Measurements from ENCODE around the gene PPP1R26.
"Not testable (repeated sequence)": the region's sequence is repeated elsewhere in the genome, so short reads cannot be mapped to it uniquely, and the experiment has no call there.

PPP1R26 gene

GRCh38 chr9:135506327-135507103 lies 26.9 kb downstream of the PPP1R26 start:
- DNase-seq = no peak

- no peak for DNase-seq
These were observed 27.8 kb downstream of the PPP1R26 start for GRCh38 chr9:135507104-135508035.

- DNase-seq = no peak
These were observed 28.7 kb downstream of the PPP1R26 start for GRCh38 chr9:135508211-135508820.

- DNase-seq = no peak
These were observed 29.9 kb downstream of the PPP1R26 start for GRCh38 chr9:135509458-135509857.

- no peak for DNase-seq
These were observed 32.6 kb downstream of the PPP1R26 start for GRCh38 chr9:135512241-135512603.

GRCh38 chr9:135512904-135513303 lies 33.3 kb downstream of the PPP1R26 start:
- no peak for DNase-seq

GRCh38 chr9:135513351-135513846 lies 33.8 kb downstream of the PPP1R26 start:
- DNase-seq = no peak

GRCh38 chr9:135513906-135514305 lies 34.3 kb downstream of the PPP1R26 start:
- DNase-seq = not testable (repeated sequence)

GRCh38 chr9:135514342-135515082 lies 34.9 kb downstream of the PPP1R26 start:
- no peak for DNase-seq

GRCh38 chr9:135515083-135515951 lies 35.7 kb downstream of the PPP1R26 start:
- no peak for DNase-seq

- no peak for DNase-seq
These were observed 36.7 kb downstream of the PPP1R26 start for GRCh38 chr9:135516132-135516860.

GRCh38 chr9:135517407-135517822 lies 37.8 kb downstream of the PPP1R26 start:
- DNase-seq = no peak

GRCh38 chr9:135519179-135519971 lies 39.8 kb downstream of the PPP1R26 start:
- no peak for DNase-seq

GRCh38 chr9:135520916-135521607 lies 41.5 kb downstream of the PPP1R26 start, which contains the start of gene LCN1:
Gene LCN1 (plus strand): TSS chr9:135521440. CDS start chr9:135521498, 58 bp downstream.
- no peak for DNase-seq

- no peak for DNase-seq
These were observed 42.1 kb downstream of the PPP1R26 start for GRCh38 chr9:135521608-135522095.

GRCh38 chr9:135522137-135522877 lies 42.7 kb downstream of the PPP1R26 start:
- DNase-seq = no peak

GRCh38 chr9:135522931-135523330 lies 43.3 kb downstream of the PPP1R26 start:
- no peak for DNase-seq

- DNase-seq = no peak
These were observed 44.0 kb downstream of the PPP1R26 start for GRCh38 chr9:135523521-135524129.

Data from NCI-H774 (cell line).